Germinal center (tissue), 1 donor: ENCODE results near the gene TXNDC15.
"Not testable (repeated sequence)": the region's sequence is repeated elsewhere in the genome, so short reads cannot be mapped to it uniquely, and the experiment has no call there.

Experiments
- DNase-seq: peaks from one replicate; pipeline ENCODE4 v3.0.0; 2012; ENCODE audit warnings: mixed read lengths, low spot score

TXNDC15 gene, protein sequence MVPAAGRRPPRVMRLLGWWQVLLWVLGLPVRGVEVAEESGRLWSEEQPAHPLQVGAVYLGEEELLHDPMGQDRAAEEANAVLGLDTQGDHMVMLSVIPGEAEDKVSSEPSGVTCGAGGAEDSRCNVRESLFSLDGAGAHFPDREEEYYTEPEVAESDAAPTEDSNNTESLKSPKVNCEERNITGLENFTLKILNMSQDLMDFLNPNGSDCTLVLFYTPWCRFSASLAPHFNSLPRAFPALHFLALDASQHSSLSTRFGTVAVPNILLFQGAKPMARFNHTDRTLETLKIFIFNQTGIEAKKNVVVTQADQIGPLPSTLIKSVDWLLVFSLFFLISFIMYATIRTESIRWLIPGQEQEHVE

DNA sequence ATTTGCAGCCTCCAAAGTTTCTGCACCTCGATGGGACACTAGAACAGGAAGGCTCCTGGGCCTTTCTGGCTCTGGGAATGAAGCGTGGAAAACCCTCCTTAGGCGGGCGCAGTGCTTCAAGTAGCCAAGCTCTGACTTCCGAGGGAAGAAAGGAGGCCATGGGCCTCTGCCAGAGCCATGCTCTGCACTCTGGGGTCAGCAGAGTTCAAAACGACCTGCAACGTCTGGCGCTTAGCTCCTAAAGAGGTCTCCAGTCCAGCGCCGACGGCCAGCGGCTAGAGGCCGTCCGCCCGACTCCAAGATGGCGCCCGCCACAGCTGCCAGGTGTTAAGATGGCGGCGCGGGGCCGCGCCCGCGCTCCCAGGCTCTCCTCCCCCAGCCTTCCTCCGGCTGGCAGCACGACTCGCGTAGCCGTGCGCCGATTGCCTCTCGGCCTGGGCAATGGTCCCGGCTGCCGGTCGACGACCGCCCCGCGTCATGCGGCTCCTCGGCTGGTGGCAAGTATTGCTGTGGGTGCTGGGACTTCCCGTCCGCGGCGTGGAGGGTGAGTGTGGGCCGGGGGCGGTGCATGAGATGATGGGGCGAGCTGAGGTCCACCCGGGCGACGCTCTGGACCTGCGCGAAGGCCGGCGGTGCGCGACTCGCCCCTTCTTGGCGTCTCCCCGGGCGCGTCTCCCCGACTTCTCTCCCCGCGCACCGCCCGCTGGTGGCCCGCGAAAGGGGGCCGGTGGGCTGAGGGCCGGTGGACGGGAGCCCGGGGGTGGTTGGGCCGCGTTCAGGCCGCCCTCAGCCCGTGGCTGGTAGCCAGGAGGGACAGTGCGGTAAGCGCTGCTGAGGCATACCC, at the start of gene TXNDC15:
TSS of gene TXNDC15 (plus strand) at position 385 of the 844 bp plus-strand sequence. CDS start at position 442, 57 bp downstream.
- peak; percentile 88 for DNase-seq

GRCh38 chr5:134824681-134825080, 49.5 kb upstream of the TXNDC15 start:
- no peak for DNase-seq

GRCh38 chr5:134825212-134825611, 49.0 kb upstream of the TXNDC15 start:
- DNase-seq: no peak

DNA sequence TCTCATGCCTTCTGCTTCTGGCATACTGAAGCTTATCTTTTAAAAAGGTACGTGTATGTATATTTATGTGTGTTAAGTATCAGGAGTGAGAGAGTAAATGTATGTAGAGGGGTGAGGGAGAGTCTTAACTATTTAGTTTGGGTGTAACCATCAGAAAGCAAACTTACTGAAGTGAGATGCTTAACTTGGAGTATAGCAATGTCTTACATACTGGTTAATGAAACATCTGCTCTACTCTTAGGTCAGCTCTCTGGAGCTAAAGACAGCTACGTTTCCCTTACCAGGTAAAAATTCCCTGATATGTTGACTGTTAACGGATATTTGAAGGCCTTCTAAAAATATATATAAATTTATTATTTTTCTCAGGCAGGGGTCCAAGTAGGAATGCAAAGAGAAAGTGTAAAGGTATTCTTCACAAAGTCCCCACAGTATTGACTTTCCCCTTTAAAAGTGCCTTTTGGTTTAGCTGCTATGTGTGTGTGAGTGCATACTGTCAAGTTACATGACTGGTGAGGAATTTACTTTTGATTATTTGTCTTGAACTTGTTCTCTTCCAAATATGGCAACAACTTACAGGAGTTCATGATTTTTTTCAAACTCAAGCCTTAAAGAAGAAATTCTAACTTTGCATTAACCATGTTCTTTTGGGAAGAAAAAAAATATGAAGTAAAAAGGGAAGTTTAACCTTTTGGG, 40.7 kb upstream of the TXNDC15 start:
- no peak for DNase-seq

- no peak for DNase-seq
These were observed 38.5 kb upstream of the TXNDC15 start for GRCh38 chr5:134835623-134836022.

GRCh38 chr5:134837530-134838181, 36.5 kb upstream of the TXNDC15 start:
- no peak for DNase-seq

GRCh38 chr5:134838361-134838760, 35.8 kb upstream of the TXNDC15 start:
- DNase-seq: not testable (repeated sequence)

DNA sequence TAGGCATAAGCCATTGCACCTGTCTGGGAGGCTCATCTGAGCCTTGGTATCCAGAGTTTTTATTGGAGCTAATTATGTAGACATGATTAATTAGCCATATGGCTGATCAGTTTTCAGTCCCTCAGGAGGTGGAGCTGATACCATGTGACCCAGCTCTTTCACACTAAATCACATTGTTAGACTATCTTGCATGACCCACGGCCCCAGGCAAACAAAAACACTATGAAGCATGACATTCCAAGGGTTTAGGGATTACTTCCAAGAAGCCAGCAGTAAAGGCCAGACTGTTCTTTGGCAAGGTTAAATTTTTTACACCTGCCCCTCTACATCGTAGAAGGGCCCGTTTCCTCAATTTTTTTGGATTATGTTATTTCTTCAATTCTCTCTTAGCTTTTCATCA, 33.4 kb upstream of the TXNDC15 start:
- DNase-seq: no peak

- no peak for DNase-seq
These were observed 29.9 kb upstream of the TXNDC15 start for GRCh38 chr5:134844252-134844651.

- no peak for DNase-seq
These were observed 28.8 kb upstream of the TXNDC15 start for GRCh38 chr5:134845335-134845851.

GRCh38 chr5:134845852-134846640, 28.1 kb upstream of the TXNDC15 start, which contains the start of gene C5orf24:
Gene C5orf24, plus strand, starts transcription at chr5:134845968. Its CDS starts 8,933 bp downstream, at chr5:134854901.
- peak; percentile 93 for DNase-seq

GRCh38 chr5:134846641-134846960, 27.6 kb upstream of the TXNDC15 start:
- DNase-seq: peak; percentile 14

- not testable (repeated sequence) for DNase-seq
These were observed 24.7 kb upstream of the TXNDC15 start for GRCh38 chr5:134849434-134849933.

DNA sequence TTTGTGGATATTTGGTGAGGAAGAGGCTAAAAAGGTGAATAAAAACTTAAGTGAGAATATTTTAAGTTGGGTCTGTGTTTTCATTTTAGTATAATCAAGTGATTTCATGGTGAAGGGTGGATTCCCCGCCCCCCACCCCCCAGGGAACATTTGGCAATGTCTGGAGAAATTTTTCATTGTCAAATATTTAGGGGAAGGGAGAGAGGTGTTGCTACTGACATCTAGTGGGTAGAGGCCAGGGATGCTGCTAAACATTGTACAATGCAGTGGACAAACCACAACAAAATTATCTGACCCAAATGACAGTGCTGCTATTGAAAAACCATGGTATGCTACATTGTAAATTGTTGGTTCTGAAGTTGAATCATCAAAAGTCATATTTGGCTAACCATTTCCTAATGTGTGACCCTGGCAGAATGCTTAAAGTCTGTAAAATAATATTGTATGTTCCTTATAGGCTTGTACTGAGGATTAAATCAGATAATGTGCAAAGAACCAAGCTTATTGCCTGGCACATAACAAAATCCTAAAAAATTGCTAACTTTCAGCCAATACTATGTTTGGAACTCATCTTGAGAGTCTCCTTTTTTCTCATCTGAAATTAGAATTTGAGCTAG, 22.8 kb upstream of the TXNDC15 start:
- no peak for DNase-seq

GRCh38 chr5:134856465-134856864, 17.7 kb upstream of the TXNDC15 start:
- DNase-seq: not testable (repeated sequence)

- no peak for DNase-seq
These were observed 16.8 kb upstream of the TXNDC15 start for GRCh38 chr5:134857401-134857800.

GRCh38 chr5:134864707-134865106, 9.5 kb upstream of the TXNDC15 start:
- no peak for DNase-seq

DNA sequence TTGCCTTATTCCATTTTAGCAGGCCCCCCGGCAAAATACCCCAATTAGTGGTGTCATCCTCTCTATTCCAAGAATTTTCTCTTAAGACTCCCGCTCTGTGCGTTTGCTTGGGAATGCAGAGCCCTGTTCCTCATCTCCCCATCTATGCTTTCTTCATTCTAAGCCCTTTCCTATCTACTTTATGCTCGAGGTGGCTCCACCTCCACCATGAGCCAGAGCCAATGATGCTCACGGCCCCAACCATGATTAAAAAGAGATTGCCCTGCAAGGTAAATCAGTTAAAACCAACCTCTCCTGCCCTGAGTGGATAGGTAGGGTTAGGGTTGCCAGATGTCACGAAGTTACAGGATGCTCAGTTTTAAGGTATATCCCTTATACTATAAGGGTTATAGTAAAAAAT, 677 bp upstream of the TXNDC15 start:
- DNase-seq: peak; percentile 36

- DNase-seq: peak; percentile 19
These were observed 872 bp downstream of the TXNDC15 start for GRCh38 chr5:134874831-134875655.
